AG09309 (cell line): ENCODE data around the gene BORCS5.

Experiments
- DNase-seq: peaks from one replicate; pipeline ENCODE4 v3.0.0-alpha.2; 2010; ENCODE audit warnings: low read depth
- H3K4me3 ChIP-seq: 2 replicates; pipeline ENCODE4 v1.5.1; 2011; ENCODE audit warnings: mild to moderate bottlenecking, low read depth, low read length, moderate library complexity; ENCODE audit not compliant: control insufficient read depth
- CTCF ChIP-seq: IDR thresholded peaks from 2 replicates; pipeline ENCODE4 v1.5.1; 2011; ENCODE audit warnings: mild to moderate bottlenecking, low read depth, low read length, inconsistent platforms; ENCODE audit not compliant: insufficient read depth, control insufficient read depth; ENCODE audit errors: missing control alignments

BORCS5 gene

GRCh38 chr12:12447236-12447635 is 90.4 kb downstream of the BORCS5 start:
- H3K4me3 ChIP-seq = no peak overlapping the region
- TF ChIP-seq CTCF = no peak
- no peak for DNase-seq

GRCh38 chr12:12447837-12448236 is 91.0 kb downstream of the BORCS5 start:
- TF ChIP-seq CTCF = no peak
- H3K4me3 ChIP-seq = no peak overlapping the region
- no peak for DNase-seq

GRCh38 chr12:12449533-12450025 is 92.7 kb downstream of the BORCS5 start:
- no peak for TF ChIP-seq CTCF
- DNase-seq = no peak
- no peak overlapping the region for H3K4me3 ChIP-seq

GRCh38 chr12:12450043-12450471 is 93.2 kb downstream of the BORCS5 start:
- H3K4me3 ChIP-seq = no peak overlapping the region
- no peak for TF ChIP-seq CTCF
- DNase-seq = no peak

GRCh38 chr12:12451098-12451497 is 94.2 kb downstream of the BORCS5 start:
- no peak for DNase-seq
- no peak overlapping the region for H3K4me3 ChIP-seq
- no peak for TF ChIP-seq CTCF

GRCh38 chr12:12452326-12452902 is 95.5 kb downstream of the BORCS5 start:
- TF ChIP-seq CTCF = no peak
- DNase-seq = no peak
- H3K4me3 ChIP-seq = no peak overlapping the region
